NCI-H146 treated with DMSO at 0.1 percent for 48 hours (cell line): Measurements from ENCODE around the gene CCDC146.
"Not testable (repeated sequence)": the region's sequence is repeated elsewhere in the genome, so short reads cannot be mapped to it uniquely, and the experiment has no call there.

Source experiments
- DNase-seq: peaks from one replicate; lab custom pipeline; 2025; ENCODE audit not compliant: unreplicated experiment; lab: John Stamatoyannopoulos, UW

CCDC146 gene

DNA sequence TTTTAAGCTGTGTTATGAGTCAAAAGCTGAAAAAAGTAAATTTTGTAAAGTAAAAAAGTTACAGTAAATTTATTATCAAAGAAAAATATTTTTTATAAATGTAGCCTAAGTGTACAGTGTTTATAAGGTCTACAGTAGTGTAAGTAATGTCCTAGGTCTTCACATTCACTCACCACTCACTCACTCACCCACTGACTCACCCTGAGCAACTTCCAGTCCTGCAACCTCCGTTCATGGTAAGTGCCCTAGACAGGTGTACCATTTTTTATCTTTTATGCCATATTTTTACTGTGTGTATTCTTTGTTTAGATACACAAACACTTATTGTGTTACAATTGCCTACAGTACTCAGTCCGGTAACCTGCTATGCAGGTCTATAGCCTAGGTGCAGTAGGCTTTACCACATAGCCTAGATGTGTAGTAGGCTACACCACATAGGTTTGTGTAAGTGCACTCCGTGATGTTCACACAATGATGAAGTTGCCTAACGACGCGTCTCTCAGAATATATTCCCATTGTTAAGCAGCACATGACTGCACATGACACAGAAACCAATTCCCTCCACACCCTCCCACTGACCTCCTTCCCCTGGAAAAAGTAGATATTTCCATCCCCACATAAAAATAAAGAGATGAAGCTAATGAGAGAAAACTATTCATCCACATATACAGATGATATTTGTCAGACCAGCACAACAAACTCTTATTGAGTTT, 122.0 kb downstream of the CCDC146 start:
- DNase-seq: no peak

DNA sequence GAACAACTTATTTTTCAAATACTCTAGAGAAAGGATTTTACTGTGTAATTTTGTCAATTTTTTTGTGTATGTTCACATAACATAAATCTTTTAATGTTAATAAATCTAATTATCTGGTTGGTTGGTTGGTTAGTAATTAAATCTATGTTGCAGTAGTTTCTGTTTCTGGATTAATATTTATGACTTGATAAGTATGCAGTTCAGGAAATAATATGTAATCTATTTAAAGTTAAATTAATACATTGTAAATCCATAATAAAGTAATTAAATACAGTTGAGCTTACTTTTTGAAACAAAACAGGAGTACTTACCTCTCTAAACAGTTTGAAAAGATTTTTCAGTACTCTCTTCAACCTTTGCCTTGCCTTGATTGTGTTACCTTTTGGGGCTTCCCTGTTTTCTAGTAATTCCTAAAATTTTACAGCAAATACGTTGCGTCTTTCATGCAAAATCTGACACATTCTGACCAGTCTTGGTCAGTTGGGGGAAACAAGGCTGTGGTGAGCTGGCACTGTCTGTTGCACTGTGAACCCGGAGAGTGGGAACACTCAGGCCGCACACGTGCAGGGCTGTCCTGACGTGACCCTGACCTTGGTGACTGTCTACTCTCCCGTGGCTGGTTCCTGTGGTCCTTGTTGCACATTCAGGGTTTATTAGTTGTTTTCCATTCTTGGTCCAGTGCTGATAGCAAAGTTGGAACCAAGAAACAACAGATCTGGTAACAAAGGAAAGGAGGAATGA, 122.8 kb downstream of the CCDC146 start:
- DNase-seq: no peak

DNA sequence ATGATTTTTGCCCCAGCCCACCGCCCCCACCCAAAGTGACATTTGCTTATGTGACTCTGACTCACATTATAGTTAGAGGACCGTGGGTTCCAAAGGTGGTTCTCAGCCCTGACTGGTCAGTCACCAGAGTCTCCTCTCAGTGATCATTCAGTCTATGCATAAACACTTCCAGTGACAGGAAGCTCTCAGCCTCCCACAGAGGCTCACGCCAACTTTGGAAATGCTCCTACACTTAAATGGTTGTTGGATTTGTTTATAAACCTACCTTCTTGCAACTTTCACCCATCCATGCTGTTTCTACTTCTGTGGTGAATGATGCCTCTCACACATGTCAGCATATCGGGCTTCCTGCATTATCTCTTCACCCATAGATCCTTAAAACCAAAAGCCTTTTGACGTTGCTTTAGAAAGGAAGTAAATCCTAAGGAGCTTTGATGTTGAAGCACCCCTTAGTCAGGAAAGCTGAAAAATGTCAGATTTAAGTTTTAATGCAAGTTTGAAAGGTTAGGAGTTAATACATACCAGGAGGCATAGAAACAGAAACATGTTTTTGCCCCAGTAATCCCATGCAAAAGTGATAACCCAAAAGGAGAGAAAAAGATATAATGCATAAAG, 123.7 kb downstream of the CCDC146 start:
- no peak for DNase-seq

DNA sequence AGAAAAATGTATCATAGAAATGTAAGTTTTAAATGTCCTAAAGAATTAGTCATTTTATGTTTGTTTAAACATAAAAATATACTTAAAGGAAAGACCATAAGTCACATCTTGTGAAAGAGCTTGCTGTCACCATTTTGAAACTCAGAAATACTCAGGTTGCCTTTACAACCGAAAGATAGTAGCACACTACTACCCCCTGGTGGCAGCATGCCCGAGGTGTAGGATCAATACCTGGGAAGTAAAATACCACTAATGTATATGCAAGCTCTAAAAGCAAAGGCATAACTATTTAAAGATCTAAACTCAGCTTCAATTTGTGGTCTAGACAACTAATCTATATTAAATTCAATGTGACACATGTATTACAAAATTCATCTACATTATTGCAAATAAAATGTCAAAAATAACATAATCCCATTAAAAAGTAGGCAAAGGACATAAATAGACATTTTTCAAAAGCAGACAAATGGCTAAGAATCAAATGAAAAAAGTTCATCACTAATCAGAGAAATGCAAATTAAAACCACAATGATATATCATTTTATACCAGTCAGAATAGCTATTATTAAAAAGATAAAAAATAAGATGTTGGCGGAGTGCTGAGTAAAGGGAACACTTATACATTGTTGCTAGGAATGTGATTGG, 124.9 kb downstream of the CCDC146 start:
- peak; percentile 58 for DNase-seq

DNA sequence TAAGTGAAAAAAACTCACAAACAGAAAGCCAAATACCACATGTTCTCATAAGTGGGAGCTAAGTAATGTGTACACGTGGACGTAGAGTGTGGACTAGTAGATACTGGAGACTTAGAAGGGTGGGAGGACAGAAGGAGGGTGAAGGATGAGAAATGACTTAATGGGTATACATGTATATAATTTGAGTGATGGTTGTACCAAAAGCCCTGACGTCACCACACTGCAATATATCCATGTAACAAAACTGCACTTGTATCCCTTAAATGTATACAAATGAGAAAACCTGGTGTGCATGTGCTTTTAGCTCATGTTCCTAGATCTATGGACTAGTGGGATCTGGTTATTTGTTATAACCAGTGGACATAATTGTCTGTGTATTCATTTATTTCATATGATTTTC, 125.7 kb downstream of the CCDC146 start:
- no peak for DNase-seq

DNA sequence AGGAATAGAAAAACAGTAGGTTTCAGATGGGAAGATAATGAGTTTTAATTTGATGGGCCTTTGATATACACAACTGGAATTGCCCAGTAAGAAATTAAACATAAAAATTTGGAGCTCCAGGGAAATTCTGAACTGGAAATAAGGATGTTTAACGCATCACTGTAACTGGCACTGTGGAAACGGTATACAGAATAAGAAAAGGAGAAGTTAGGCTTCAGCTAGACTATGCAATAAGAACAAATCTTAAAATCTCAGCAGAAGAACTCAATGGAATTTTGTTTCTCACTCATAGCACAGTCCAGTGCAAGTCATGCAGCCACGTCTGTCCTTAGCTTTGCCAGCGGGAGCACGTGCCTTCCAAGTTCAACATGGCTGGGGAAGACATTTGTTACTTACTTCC, 130.1 kb downstream of the CCDC146 start:
- DNase-seq: no peak

DNA sequence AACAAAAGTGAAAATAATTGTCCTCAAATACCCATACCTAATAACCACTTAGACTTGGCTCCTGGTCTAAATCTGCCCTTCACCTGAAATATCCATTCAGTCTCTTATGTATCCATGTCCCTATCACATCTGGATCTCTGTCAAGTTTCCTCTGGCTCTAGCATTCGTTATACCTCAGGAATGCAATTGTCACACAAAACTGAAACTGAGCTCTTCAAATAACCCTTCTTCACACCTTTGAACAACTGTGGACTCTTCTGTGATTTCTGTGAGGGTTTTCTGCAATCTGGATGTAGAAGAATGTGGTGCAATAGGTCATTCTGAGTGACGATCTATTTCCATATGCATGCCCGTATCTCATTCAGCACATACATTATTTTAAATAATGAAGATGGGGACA, 130.7 kb downstream of the CCDC146 start:
- DNase-seq: no peak

DNA sequence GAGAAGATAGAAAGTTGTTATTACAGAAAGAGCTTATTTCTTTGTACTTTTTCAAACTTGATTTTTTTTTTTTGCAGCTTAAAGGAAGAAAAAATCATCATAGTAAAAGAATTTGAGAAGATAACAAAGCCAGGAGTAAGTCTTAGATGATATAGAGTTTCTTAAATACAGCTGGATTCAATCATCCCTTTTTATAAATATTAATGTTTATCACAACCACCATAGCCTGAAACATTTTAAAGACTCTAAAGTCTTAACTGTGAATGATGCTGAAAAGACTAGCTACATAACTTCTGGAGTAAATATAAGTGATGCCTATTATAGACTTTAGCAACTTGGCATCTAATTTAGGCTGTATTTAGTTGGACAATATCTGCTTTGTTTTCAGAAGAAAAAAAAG, 132.0 kb downstream of the CCDC146 start:
- no peak for DNase-seq

DNA sequence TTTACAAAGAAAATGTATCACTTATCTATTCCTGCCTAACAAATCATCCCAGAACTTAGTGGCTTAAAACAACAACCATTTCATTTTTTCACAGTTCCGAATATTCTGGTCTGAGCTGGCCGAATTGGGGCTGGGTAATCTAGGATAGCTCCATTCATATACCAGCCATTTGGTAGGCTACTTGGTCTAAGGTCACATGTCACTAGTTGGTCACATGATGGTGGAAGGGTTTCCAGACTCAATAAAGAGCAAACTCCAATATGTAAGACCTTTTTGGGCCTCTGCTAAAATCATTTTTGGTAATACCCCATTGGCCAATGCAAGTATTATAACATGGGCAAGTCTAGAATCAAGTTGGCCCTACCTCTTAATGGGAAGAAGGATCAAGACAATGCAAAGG, 132.5 kb downstream of the CCDC146 start:
- DNase-seq: no peak

DNA sequence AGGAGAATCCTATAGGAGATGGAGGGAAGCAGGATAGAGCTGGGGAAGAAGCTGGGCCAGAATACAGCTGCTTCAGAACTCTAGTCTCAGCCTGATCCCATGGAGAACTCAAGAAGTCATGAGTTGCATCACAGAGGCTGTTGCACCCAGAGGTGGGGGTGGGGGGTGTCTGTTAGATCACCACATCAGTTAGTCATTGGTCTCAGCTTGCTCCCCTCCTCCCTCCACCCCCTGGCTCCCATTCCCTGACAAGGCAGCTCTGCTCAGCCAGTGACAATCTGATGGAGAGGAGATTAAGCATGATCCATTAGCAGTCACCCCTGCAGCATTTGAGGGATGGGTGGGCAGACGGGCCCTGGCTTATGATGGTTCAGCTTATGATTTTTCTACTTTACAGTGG, 135.6 kb downstream of the CCDC146 start:
- no peak for DNase-seq

DNA sequence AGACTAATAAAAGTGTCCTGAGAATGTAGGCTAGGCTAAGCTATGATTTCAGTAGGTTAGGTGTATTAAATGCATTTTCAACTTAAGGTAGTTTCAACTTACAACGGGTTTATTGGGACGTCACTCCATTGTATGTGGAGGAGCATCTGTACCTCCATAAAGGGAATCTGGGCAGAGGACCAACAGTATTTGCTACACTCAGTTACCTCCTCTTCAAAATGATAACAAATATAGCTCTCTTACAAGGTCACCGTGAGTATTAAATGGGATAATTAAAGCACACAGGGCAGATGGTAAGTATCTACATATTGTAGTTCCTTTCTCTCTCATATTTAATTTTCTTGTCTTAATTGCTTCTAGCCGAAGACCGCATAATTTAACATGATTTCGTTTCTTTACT, 136.2 kb downstream of the CCDC146 start:
- no peak for DNase-seq

DNA sequence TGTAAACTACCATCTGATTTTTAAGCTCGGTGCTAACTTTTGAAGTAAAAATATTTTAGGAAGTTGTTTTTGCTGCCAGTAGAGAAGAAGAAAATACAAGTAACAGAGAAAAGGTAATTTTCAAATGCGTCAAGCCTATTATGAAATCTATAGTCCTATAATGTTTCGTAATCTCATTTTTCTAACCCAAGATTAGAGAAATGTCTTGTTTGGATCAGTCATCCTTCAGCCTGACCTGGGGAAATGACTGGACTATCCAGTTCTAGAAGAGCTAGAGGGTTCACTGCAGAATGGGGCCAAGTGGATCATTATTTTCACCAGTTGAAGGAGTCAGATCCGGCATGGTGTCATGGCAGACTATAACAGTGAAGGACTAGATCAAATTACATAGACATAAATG, 139.9 kb downstream of the CCDC146 start:
- DNase-seq: no peak

DNA sequence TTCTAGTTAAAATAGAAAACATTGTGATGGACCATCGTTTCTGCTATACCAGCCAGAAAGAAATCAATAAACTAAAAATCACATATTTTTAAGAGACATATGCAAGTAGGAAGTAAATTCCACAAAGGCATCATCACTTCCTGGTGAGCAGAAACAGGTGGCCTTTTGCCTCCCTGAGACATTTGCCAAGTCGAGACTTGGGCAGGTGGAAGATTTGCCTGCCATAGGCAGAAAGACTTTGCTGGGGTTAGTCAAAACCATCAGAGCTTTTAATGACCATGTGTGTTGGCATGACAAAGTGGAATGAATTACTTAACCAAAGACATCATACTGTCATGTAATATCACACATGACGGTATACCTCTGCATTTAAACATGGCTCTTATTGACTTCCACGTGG, 143.3 kb downstream of the CCDC146 start:
- no peak for DNase-seq

DNA sequence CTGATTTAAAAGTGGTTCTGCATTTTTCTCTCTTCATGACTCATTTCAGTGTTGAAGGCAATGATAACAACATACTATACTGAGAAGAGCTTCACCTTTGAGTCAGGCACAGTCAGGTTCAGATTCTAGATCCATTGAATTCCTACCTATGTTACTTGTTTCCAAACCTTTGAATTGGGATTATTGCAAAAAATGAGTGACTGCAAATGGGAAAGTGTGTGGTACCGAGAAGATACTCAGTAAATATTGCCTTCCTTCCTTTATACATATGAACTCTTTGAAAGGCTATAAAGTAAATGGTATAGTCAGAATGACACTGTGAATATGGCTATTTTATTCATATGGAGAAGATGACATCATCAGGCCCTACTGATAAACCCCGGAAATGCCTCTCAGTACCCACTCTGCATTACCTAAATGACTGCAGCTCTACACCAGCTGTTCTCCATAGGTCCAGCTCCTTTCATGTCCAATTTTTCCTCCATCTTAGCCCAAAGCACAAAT, 143.9 kb downstream of the CCDC146 start:
- no peak for DNase-seq

DNA sequence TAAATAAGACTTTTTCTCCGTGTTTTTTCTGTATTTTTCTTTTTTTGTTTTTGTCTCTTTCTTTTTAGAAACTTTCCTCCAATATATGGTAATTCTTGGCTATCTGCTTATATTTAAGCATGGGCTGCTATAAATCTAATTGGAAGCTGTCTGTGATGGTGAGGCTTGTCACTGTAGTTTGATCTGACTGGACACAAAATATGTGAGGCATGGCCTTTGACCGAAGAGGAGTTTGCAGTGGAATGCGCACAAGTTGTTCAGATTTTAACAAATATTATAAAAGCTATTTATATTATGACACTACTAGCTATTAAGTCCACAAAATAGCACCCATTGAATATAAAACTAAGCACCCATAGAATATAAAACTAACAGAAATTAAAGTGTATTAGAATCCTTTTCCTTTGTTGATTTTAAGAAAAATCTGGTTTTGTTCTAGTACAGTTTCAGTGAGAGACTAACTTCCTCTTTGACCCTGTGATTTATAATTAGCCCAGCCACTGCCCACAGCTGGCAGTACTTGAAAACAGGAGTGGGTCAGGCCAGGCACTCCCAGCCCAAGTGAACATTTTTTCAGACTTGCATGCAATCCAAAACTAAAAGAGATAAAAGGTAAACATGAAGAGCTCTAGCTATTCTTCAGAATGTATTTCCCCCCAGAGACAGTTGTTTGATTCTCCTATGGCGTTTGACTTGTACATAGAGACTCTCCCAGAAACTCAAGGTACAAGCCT, 147.1 kb downstream of the CCDC146 start:
- no peak for DNase-seq

DNA sequence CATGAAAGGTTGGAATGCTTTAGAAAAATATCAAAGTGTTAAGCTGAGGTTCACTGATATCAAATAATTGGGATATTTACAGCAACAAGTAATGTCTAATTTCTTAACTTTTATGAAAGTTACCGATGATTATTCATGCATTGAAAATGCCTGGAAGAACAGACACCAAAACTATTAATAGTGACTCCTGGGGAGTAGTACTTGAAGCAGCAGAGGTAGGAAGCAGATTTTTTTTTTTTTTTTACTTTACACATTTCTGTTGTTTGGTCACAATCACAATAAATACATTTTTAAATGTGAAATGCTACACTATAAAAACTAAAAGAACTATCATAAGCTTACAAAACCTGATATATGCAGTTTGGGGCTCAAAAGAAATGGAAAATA, 147.7 kb downstream of the CCDC146 start:
- DNase-seq: no peak

DNA sequence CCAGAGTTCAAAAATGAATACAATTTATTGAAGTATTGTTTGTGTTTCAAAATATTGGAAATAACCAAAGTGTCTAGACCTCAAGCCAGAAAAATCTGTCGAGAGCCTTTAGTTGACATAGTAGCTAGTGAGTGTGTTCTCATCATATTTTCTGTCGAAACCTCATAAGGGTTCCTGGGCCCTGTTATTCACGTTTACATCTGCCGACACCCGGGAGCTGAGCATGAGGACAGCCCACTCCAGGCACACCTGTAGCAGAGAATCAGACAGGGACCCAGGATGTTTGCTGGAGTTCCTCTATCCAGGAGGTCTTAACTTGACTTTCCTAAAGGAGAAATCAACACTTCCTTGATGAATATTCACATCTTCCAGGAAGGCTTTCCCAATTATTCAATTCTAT, 149.4 kb downstream of the CCDC146 start:
- no peak for DNase-seq

DNA sequence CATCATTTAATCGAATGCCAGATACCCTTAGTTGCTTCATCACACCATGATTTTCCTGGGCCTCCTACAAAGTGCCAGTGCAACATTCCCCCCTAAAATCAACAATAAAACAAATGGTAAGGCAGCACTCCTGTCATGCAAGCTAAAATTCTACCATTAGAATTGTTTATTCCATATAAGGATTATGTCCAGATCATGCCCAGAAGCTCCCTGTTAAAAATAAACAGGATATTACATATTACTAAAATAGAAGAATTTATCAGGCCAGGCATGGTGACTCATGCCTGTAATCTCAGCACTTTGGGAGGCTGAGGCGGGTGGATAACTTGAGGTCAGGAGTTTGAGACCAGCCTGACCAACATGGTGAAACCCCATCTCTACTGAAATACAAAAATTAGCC, 153.2 kb downstream of the CCDC146 start:
- not testable (repeated sequence) for DNase-seq

DNA sequence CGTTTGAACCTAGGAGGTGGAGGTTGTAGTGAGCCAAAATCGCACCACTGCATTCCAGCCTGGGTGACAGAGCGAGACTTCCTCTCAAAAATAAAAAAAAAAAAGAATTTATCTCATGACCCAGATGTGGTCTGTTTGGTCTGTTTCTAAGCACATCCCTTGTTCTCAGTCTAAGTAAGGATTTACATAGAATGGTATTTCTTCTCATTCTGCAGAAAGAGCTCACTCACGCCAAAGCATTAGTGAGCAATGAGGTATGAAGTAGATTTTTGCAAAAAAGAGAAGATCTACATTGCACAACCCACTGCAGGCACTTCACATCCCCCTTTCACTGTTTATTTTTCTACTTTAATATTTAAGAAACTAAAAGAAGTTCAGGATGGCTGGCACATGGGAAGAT, 153.7 kb downstream of the CCDC146 start:
- DNase-seq: no peak

DNA sequence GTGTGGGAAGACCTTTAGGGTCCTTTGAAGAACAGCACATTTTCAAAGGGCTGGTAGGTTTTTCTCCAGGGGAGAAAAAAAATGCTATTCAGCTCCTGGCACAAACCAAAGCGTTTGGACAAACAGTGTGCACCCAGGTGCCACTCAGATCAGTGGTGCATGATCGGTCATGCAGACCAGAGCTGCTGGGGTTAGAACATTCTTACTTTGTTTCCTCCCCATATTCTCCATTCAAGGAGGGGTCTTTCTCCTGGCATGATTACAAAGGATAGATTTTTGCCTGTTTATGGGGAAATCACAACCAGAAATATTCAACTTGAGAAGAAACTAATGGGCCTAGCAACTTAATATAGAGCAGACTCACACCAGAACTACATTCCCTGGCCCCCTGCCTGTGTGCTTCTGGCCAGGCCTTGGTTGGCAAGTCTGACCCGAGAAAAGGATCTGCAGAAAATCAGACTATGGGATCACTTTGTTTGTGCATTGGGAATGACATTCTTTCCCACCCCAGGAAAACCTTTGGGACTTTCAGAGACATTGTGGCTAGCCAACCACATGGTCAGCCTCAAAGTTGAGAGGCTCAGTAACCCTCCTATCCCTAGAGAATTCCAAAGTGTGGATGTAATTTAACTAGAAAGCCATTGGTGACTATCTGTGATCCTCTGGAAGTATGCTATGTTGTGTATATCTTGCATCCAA, 159.5 kb downstream of the CCDC146 start:
- DNase-seq: no peak
